Prostate gland (tissue), 2 donors: Measurements from ENCODE around the gene IGF1R. TPM values are rescaled to one million over a fixed set of nuclear protein-coding genes. Genes with fewer than 3 reads are reported as not detected.
A peak's percentile ranks its signal among the peaks of the same experiment; 100 is the strongest.

Experiments used
- DNase-seq: peaks from one replicate; pipeline ENCODE4 v3.0.0-alpha.2; 2019; ENCODE audit warnings: low spot score
- H3K27ac ChIP-seq, 2 donors: fragments of 200-600 bp; sonication (generic); 2 replicates each; pipeline ENCODE4 v1.5.1; 2017 to 2019
- H3K27me3 ChIP-seq: fragments of 200-600 bp; sonication (generic); replicated peaks from 2 replicates; pipeline ENCODE4 v1.5.1; 2019; ENCODE audit not compliant: insufficient read depth
- H3K36me3 ChIP-seq, 2 donors: fragments of 200-600 bp; sonication (generic); 1 replicate in 1 of 2; 2 replicates in 1 of 2; pipeline versions ENCODE4 v1.5.1 to v1.8.1; 2017 to 2019
- H3K4me1 ChIP-seq: fragments of 200-600 bp; sonication (generic); replicated peaks from 2 replicates; pipeline ENCODE4 v1.5.1; 2019
- H3K4me3 ChIP-seq, 2 donors: fragments of 200-600 bp; sonication (generic); 2 replicates each; pipeline ENCODE4 v1.5.1; 2017 to 2019
- H3K9me3 ChIP-seq: fragments of 200-600 bp; sonication (generic); 2 replicates; pipeline ENCODE4 v1.5.1; 2017
- CTCF ChIP-seq, 4 experiments: fragments of 200-600 bp in 2 of 4; fragments of 450-650 bp in 2 of 4; sonication (generic) in 2 of 4; IDR thresholded peaks; 1 replicate in 3 of 4; 2 replicates in 1 of 4; pipeline ENCODE4 v1.5.1; 2016 to 2019; ENCODE audit warnings: antibody characterized with exemption in 4 of 4, mild to moderate bottlenecking in 2 of 4, moderate library complexity in 2 of 4
- POLR2A ChIP-seq: fragments of 450-650 bp; IDR thresholded peaks from one replicate; pipeline ENCODE4 v1.6.1; 2016; ENCODE audit warnings: antibody characterized with exemption, mild to moderate bottlenecking
- POLR2AphosphoS5 ChIP-seq: sonication (generic); formaldehyde crosslinking; IDR thresholded peaks from one replicate; pipeline ENCODE4 v1.6.1; 2017; ENCODE audit warnings: antibody characterized with exemption
- WGBS: methylation state at CpG from one replicate; pipeline ENCODE4 v1.1.5; 2018; 5-methylcytosine and 5-hydroxymethylcytosine counted together
- intact Hi-C: fragments of 100-400 bp; cut with DNase I; formaldehyde crosslinking; loops from one replicate; pipeline ENCODE4 v1.14.2; 2022
- total RNA-seq, 2 donors: library from RNA; depleted of rRNA; stranded (reverse); fragments of >200 nt; gene quantifications; one replicate each; pipeline ENCODE4 v1.1.0, GENCODE V29; 2016

IGF1R gene
- total RNA-seq, 2 donors from 2014 or later = 190 to 216 TPM

GRCh38 chr15:98804057-98804380, 155.7 kb downstream of the IGF1R start:
- H3K27ac ChIP-seq = peak overlapping the region in 1 of 2 donors; percentile 68
- H3K9me3 ChIP-seq = no peaks in the 10 kb centered on the region
- H3K27me3 ChIP-seq = no peaks in the 10 kb centered on the region
- H3K4me1 ChIP-seq = peaks cover 26% of the 10 kb centered on the region
- no peak for DNase-seq
- no peak for TF ChIP-seq POLR2A
- peak in 2 of 4 experiments; percentile 26 to 28 for TF ChIP-seq CTCF (IDR thresholded peaks at IDR 0.05)
- 80% methylated on average over 5 of the region's 5 CpGs for WGBS
- no peak overlapping the region for H3K4me3 ChIP-seq
- no peaks in the 10 kb centered on the region for H3K36me3 ChIP-seq
- intact Hi-C loops = no loop called here

- intact Hi-C loops = no loop called here
- TF ChIP-seq CTCF (IDR thresholded peaks at IDR 0.05) (peak in 3 of 4 experiments; percentile 10 to 27 (median 15)), POLR2AphosphoS5 (no peak)
- H3K4me1 ChIP-seq = peaks cover 14% of the 10 kb centered on the region
- no peaks in the 10 kb centered on the region for H3K9me3 ChIP-seq
- H3K27me3 ChIP-seq = no peaks in the 10 kb centered on the region
- H3K27ac ChIP-seq = peak overlapping the region; percentile 41 to 68
- no peaks in the 10 kb centered on the region for H3K36me3 ChIP-seq
- H3K4me3 ChIP-seq = no peak overlapping the region
- DNase-seq = no peak
- 46% methylated on average over 12 of the region's 12 CpGs for WGBS
These were observed 157.3 kb downstream of the IGF1R start for GRCh38 chr15:98805434-98806274.

GRCh38 chr15:98806275-98806895, 158.0 kb downstream of the IGF1R start:
- Histone ChIP-seq H3K4me3 (no peak overlapping the region), H3K9me3 (no peaks in the 10 kb centered on the region), H3K27ac (peak overlapping the region; percentile 41 to 68), H3K36me3 (no peaks in the 10 kb centered on the region), H3K27me3 (no peaks in the 10 kb centered on the region), H3K4me1 (peaks cover 7% of the 10 kb centered on the region)
- TF ChIP-seq CTCF (IDR thresholded peaks at IDR 0.05) (no peak), POLR2AphosphoS5 (no peak), POLR2A (no peak)
- 91% methylated on average over 9 of the region's 9 CpGs for WGBS
- DNase-seq = no peak
- intact Hi-C loops = no loop called here

GRCh38 chr15:98807262-98807661, 158.9 kb downstream of the IGF1R start:
- Histone ChIP-seq H3K27me3 (no peaks in the 10 kb centered on the region), H3K4me3 (no peak overlapping the region), H3K9me3 (no peaks in the 10 kb centered on the region), H3K27ac (peak overlapping the region in 1 of 2 donors; percentile 68), H3K4me1 (peaks cover 6% of the 10 kb centered on the region), H3K36me3 (no peaks in the 10 kb centered on the region)
- DNase-seq = no peak
- 39% methylated on average over 4 of the region's 4 CpGs for WGBS
- intact Hi-C loops = no loop called here
- TF ChIP-seq POLR2AphosphoS5 (no peak), CTCF (IDR thresholded peaks at IDR 0.05) (no peak), POLR2A (no peak)

GRCh38 chr15:98809273-98809672, 160.9 kb downstream of the IGF1R start:
- TF ChIP-seq POLR2AphosphoS5 (peak; percentile 41), CTCF (IDR thresholded peaks at IDR 0.05) (no peak), POLR2A (peak; percentile 11)
- Histone ChIP-seq H3K9me3 (no peaks in the 10 kb centered on the region), H3K4me1 (peaks cover 3% of the 10 kb centered on the region), H3K27ac (peak overlapping the region; percentile 40 to 63), H3K4me3 (no peak overlapping the region), H3K36me3 (no peaks in the 10 kb centered on the region), H3K27me3 (no peaks in the 10 kb centered on the region)
- WGBS = 47% methylated on average over 11 of the region's 11 CpGs
- DNase-seq = peak; percentile 68
- intact Hi-C loops = no loop called here
